GM23338 (cell line): ENCODE results near the gene SLC18A2. TPM values are rescaled to one million over a fixed set of nuclear protein-coding genes. Genes with fewer than 3 reads are reported as not detected.

Experiments used
- ATAC-seq: fragments of 200-7000 bp; cut with Tn5 transposase; 3 replicates; pipeline ENCODE4 v1.9.1; 2020
- DNase-seq: peaks from one replicate; pipeline ENCODE4 v3.0.0-alpha.2; 2015; ENCODE audit warnings: low spot score
- H2AFZ ChIP-seq: fragments of 200-600 bp; sonication (generic); 2 replicates; pipeline ENCODE4 v1.8.0; 2016; ENCODE audit warnings: antibody characterized with exemption, mild to moderate bottlenecking, moderate library complexity
- H3F3A ChIP-seq: fragments of 200-600 bp; sonication (generic); replicated peaks from 2 replicates; pipeline ENCODE4 v1.8.0; 2017; ENCODE audit warnings: antibody characterized with exemption, mixed run types, low read depth
- H3K27ac ChIP-seq: fragments of 200-600 bp; sonication (generic); 2 replicates; pipeline ENCODE4 v1.6.1; 2016; ENCODE audit warnings: low read depth
- H3K27me3 ChIP-seq: fragments of 200-600 bp; sonication (generic); 2 replicates; pipeline ENCODE4 v1.8.0; 2016; ENCODE audit warnings: mild to moderate bottlenecking, mixed run types, moderate library complexity; ENCODE audit not compliant: insufficient read depth
- H3K36me3 ChIP-seq: fragments of 200-600 bp; sonication (generic); 2 replicates; pipeline ENCODE4 v1.8.0; 2016; ENCODE audit warnings: mild to moderate bottlenecking; ENCODE audit not compliant: insufficient read depth
- H3K4me1 ChIP-seq: fragments of 200-600 bp; sonication (generic); 2 replicates; pipeline ENCODE4 v1.8.0; 2016; ENCODE audit warnings: mild to moderate bottlenecking, moderate library complexity; ENCODE audit not compliant: insufficient read depth
- H3K4me2 ChIP-seq: fragments of 200-600 bp; sonication (generic); 2 replicates; pipeline ENCODE4 v1.7.1; 2017; ENCODE audit warnings: mixed run types
- H3K4me3 ChIP-seq: fragments of 200-600 bp; sonication (generic); 2 replicates; pipeline ENCODE4 v1.6.1; 2016; ENCODE audit warnings: mixed run types
- H3K79me2 ChIP-seq: fragments of 200-600 bp; sonication (generic); replicated peaks from 2 replicates; pipeline ENCODE4 v1.8.0; 2017; ENCODE audit warnings: mild to moderate bottlenecking; ENCODE audit not compliant: insufficient read depth
- H3K9me2 ChIP-seq: fragments of 200-600 bp; sonication (generic); 2 replicates; pipeline ENCODE4 v1.8.0; 2017; ENCODE audit not compliant: insufficient read depth
- H4K20me1 ChIP-seq: fragments of 200-600 bp; sonication (generic); replicated peaks from 2 replicates; pipeline ENCODE4 v1.8.0; 2017; ENCODE audit warnings: mild to moderate bottlenecking; ENCODE audit not compliant: insufficient read depth
- H3K27ac Mint-ChIP-seq: 2 replicates; pipeline ENCODE4 v1.8.0; 2020; ENCODE audit warnings: inconsistent platforms, mild to moderate bottlenecking, moderate library complexity, mixed read lengths
- H3K27me3 Mint-ChIP-seq: 3 replicates; pipeline ENCODE4 v1.8.0; 2022; ENCODE audit warnings: low read depth, mild to moderate bottlenecking, moderate library complexity, mixed read lengths, inconsistent platforms; ENCODE audit not compliant: insufficient read depth, poor library complexity
- H3K36me3 Mint-ChIP-seq: 3 replicates; pipeline ENCODE4 v1.8.0; 2021; ENCODE audit warnings: low read depth, mild to moderate bottlenecking, inconsistent platforms, moderate library complexity, mixed read lengths
- H3K4me1 Mint-ChIP-seq: 3 replicates; pipeline ENCODE4 v1.8.0; 2020; ENCODE audit warnings: mild to moderate bottlenecking, inconsistent platforms, mixed read lengths
- H3K4me3 Mint-ChIP-seq: 3 replicates; pipeline ENCODE4 v1.8.0; 2021; ENCODE audit warnings: moderate library complexity, mild to moderate bottlenecking, inconsistent platforms, mixed read lengths
- H3K9me3 Mint-ChIP-seq: 3 replicates; pipeline ENCODE4 v1.8.0; 2020; ENCODE audit warnings: moderate library complexity, mild to moderate bottlenecking, inconsistent platforms, mixed read lengths
- CREB1 ChIP-seq: fragments of 250-450 bp; sonication (Bioruptor Pico); IDR thresholded peaks from 2 replicates; pipeline ENCODE4 v1.5.0; 2020; ENCODE audit warnings: low read depth, mild to moderate bottlenecking, moderate library complexity
- EZH2 ChIP-seq: fragments of 200-600 bp; sonication (generic); IDR thresholded peaks from one replicate; pipeline ENCODE4 v1.8.0; 2017; ENCODE audit warnings: antibody characterized with exemption, mild to moderate bottlenecking, low read depth; ENCODE audit not compliant: unreplicated experiment
- EZH2phosphoT487 ChIP-seq: fragments of 200-600 bp; sonication (generic); IDR thresholded peaks from one replicate; pipeline ENCODE4 v1.8.1; 2018; ENCODE audit warnings: antibody characterized with exemption; ENCODE audit not compliant: unreplicated experiment
- JUNB ChIP-seq: IDR thresholded peaks from one replicate; pipeline ENCODE4 v1.6.1; 2016; ENCODE audit warnings: antibody characterized with exemption; ENCODE audit not compliant: unreplicated experiment
- NANOG ChIP-seq: IDR thresholded peaks from 2 replicates; pipeline ENCODE4 v1.6.1; 2016; ENCODE audit warnings: antibody characterized with exemption, borderline replicate concordance
- POLR2AphosphoS5 ChIP-seq: IDR thresholded peaks from 2 replicates; pipeline ENCODE4 v1.6.1; 2016; ENCODE audit warnings: antibody characterized with exemption, low read depth
- STAT1 ChIP-seq: IDR thresholded peaks from one replicate; pipeline ENCODE4 v1.6.1; 2016; ENCODE audit warnings: antibody characterized with exemption; ENCODE audit not compliant: unreplicated experiment
- ZNF114 ChIP-seq: fragments of 250-450 bp; sonication (Bioruptor Pico); IDR thresholded peaks from 2 replicates; pipeline ENCODE4 v1.5.0; 2020; ENCODE audit warnings: mild to moderate bottlenecking, moderate library complexity
- polyA plus RNA-seq: library from polyadenylated mRNA; unstranded; fragments of >200 nt; fragmentation: Nextera tagmentation; extraction: Ambion mirVana; gene quantifications from 2 replicates; pipeline ENCODE4 v1.2.1, GENCODE V29; 2016
- total RNA-seq: library from RNA; depleted of rRNA; stranded (reverse); fragments of >200 nt; shearing (Covaris generic); gene quantifications from 2 replicates; pipeline ENCODE4 v1.2.3, GENCODE V29; 2014
- TF ChIP-seq, protein P1 (sequence below): IDR thresholded peaks from one replicate; pipeline ENCODE4 v1.6.1; 2018; ENCODE audit warnings: antibody characterized with exemption; ENCODE audit not compliant: unreplicated experiment
- TF ChIP-seq, protein P2 (sequence below): fragments of 250-450 bp; sonication (Bioruptor Pico); IDR thresholded peaks from 2 replicates; pipeline ENCODE4 v1.5.0; 2020; ENCODE audit warnings: mild to moderate bottlenecking, moderate library complexity
- TF ChIP-seq, protein P3 (sequence below): IDR thresholded peaks from 2 replicates; pipeline ENCODE4 v1.6.1; 2016; ENCODE audit warnings: antibody characterized with exemption

Gene SLC18A2
- total and polyA plus RNA-seq, 2 experiments from 2014 or later: 4.3 to 8.7 TPM

DNA sequence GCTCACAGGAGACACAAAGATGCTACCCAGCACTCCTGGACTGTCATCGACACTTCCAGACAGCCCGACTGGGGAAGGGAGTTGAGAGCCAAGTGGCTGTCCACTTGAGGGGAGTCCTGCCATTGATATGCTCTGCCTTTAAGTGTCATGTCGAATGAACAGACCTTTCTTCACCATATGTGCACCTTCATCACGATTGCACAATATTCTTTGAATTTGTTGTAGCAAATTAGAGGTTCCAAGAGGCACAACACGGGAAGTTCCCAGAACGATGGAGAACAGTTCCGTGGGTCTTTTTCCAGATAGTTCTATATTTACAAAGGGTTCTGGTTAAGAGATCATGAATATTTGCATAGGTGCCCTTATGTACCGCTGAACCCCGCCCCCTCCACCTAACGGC lies 16.0 kb downstream of the SLC18A2 start:
- no peak overlapping the region for H3K4me3 Mint-ChIP-seq
- peaks cover 6% of the 10 kb centered on the region for H3K27me3 Mint-ChIP-seq
- Histone ChIP-seq H3F3A (no peaks in the 10 kb centered on the region), H4K20me1 (peaks cover 5% of the 10 kb centered on the region; the same call in 1 of the 2 replicates), H3K36me3 (no peaks in the 10 kb centered on the region), H3K79me2 (no peaks in the 10 kb centered on the region), H3K4me1 (no peaks in the 10 kb centered on the region; the same call in 1 of the 2 replicates), H3K4me2 (no peak overlapping the region), H3K27me3 (no peaks in the 10 kb centered on the region), H3K27ac (no peak overlapping the region), H3K9me2 (no peaks in the 10 kb centered on the region), H2AFZ (no peak overlapping the region), H3K4me3 (no peak overlapping the region)
- DNase-seq (no peak), ATAC-seq (no peak)
- no peaks in the 10 kb centered on the region; the same call in 1 of the 3 replicates for H3K36me3 Mint-ChIP-seq
- H3K9me3 Mint-ChIP-seq: no peaks in the 10 kb centered on the region
- H3K4me1 Mint-ChIP-seq: peaks cover 32% of the 10 kb centered on the region
- H3K27ac Mint-ChIP-seq: no peak overlapping the region
- TF ChIP-seq STAT1: no peak

DNA sequence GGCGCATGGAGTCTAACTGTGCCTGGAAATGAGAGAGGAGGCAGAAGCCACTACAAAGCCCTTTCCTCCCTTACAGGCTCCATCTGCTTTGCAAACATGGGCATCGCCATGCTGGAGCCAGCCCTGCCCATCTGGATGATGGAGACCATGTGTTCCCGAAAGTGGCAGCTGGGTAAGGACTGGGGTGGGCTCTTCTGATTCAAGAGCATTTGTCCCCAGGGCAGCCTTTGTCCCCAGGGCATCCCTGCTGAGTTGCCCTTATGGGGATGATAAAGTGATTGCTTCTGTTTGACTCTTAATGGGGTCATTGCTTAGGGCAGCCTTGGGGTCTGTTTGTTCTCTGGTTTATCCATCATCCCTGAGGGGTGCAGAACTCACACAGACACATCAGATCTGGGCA lies 16.8 kb downstream of the SLC18A2 start:
- no peak overlapping the region for H2AFZ ChIP-seq
- H3K27me3 Mint-ChIP-seq: peaks cover 4% of the 10 kb centered on the region
- H4K20me1 ChIP-seq: no peaks in the 10 kb centered on the region; the same call in 1 of the 2 replicates
- H3F3A ChIP-seq: no peaks in the 10 kb centered on the region
- H3K27me3 ChIP-seq: no peaks in the 10 kb centered on the region
- no peaks in the 10 kb centered on the region for H3K79me2 ChIP-seq
- no peak overlapping the region for H3K27ac ChIP-seq
- peaks cover 32% of the 10 kb centered on the region for H3K4me1 Mint-ChIP-seq
- H3K4me3 ChIP-seq: no peak overlapping the region
- H3K36me3 Mint-ChIP-seq: no peaks in the 10 kb centered on the region; the same call in 1 of the 3 replicates
- H3K36me3 ChIP-seq: no peaks in the 10 kb centered on the region
- H3K4me2 ChIP-seq: no peak overlapping the region
- DNase-seq (no peak), ATAC-seq (no peak)
- no peak overlapping the region for H3K27ac Mint-ChIP-seq
- no peaks in the 10 kb centered on the region; the same call in 1 of the 2 replicates for H3K4me1 ChIP-seq
- H3K9me2 ChIP-seq: no peaks in the 10 kb centered on the region
- H3K9me3 Mint-ChIP-seq: no peaks in the 10 kb centered on the region
- no peak overlapping the region; the same call in 2 of the 3 replicates for H3K4me3 Mint-ChIP-seq
- no peak for TF ChIP-seq ZNF114 (CRISPR knock-in tag)
- TF ChIP-seq, protein P1, sequence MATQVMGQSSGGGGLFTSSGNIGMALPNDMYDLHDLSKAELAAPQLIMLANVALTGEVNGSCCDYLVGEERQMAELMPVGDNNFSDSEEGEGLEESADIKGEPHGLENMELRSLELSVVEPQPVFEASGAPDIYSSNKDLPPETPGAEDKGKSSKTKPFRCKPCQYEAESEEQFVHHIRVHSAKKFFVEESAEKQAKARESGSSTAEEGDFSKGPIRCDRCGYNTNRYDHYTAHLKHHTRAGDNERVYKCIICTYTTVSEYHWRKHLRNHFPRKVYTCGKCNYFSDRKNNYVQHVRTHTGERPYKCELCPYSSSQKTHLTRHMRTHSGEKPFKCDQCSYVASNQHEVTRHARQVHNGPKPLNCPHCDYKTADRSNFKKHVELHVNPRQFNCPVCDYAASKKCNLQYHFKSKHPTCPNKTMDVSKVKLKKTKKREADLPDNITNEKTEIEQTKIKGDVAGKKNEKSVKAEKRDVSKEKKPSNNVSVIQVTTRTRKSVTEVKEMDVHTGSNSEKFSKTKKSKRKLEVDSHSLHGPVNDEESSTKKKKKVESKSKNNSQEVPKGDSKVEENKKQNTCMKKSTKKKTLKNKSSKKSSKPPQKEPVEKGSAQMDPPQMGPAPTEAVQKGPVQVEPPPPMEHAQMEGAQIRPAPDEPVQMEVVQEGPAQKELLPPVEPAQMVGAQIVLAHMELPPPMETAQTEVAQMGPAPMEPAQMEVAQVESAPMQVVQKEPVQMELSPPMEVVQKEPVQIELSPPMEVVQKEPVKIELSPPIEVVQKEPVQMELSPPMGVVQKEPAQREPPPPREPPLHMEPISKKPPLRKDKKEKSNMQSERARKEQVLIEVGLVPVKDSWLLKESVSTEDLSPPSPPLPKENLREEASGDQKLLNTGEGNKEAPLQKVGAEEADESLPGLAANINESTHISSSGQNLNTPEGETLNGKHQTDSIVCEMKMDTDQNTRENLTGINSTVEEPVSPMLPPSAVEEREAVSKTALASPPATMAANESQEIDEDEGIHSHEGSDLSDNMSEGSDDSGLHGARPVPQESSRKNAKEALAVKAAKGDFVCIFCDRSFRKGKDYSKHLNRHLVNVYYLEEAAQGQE: no peak
- TF ChIP-seq, protein P2, sequence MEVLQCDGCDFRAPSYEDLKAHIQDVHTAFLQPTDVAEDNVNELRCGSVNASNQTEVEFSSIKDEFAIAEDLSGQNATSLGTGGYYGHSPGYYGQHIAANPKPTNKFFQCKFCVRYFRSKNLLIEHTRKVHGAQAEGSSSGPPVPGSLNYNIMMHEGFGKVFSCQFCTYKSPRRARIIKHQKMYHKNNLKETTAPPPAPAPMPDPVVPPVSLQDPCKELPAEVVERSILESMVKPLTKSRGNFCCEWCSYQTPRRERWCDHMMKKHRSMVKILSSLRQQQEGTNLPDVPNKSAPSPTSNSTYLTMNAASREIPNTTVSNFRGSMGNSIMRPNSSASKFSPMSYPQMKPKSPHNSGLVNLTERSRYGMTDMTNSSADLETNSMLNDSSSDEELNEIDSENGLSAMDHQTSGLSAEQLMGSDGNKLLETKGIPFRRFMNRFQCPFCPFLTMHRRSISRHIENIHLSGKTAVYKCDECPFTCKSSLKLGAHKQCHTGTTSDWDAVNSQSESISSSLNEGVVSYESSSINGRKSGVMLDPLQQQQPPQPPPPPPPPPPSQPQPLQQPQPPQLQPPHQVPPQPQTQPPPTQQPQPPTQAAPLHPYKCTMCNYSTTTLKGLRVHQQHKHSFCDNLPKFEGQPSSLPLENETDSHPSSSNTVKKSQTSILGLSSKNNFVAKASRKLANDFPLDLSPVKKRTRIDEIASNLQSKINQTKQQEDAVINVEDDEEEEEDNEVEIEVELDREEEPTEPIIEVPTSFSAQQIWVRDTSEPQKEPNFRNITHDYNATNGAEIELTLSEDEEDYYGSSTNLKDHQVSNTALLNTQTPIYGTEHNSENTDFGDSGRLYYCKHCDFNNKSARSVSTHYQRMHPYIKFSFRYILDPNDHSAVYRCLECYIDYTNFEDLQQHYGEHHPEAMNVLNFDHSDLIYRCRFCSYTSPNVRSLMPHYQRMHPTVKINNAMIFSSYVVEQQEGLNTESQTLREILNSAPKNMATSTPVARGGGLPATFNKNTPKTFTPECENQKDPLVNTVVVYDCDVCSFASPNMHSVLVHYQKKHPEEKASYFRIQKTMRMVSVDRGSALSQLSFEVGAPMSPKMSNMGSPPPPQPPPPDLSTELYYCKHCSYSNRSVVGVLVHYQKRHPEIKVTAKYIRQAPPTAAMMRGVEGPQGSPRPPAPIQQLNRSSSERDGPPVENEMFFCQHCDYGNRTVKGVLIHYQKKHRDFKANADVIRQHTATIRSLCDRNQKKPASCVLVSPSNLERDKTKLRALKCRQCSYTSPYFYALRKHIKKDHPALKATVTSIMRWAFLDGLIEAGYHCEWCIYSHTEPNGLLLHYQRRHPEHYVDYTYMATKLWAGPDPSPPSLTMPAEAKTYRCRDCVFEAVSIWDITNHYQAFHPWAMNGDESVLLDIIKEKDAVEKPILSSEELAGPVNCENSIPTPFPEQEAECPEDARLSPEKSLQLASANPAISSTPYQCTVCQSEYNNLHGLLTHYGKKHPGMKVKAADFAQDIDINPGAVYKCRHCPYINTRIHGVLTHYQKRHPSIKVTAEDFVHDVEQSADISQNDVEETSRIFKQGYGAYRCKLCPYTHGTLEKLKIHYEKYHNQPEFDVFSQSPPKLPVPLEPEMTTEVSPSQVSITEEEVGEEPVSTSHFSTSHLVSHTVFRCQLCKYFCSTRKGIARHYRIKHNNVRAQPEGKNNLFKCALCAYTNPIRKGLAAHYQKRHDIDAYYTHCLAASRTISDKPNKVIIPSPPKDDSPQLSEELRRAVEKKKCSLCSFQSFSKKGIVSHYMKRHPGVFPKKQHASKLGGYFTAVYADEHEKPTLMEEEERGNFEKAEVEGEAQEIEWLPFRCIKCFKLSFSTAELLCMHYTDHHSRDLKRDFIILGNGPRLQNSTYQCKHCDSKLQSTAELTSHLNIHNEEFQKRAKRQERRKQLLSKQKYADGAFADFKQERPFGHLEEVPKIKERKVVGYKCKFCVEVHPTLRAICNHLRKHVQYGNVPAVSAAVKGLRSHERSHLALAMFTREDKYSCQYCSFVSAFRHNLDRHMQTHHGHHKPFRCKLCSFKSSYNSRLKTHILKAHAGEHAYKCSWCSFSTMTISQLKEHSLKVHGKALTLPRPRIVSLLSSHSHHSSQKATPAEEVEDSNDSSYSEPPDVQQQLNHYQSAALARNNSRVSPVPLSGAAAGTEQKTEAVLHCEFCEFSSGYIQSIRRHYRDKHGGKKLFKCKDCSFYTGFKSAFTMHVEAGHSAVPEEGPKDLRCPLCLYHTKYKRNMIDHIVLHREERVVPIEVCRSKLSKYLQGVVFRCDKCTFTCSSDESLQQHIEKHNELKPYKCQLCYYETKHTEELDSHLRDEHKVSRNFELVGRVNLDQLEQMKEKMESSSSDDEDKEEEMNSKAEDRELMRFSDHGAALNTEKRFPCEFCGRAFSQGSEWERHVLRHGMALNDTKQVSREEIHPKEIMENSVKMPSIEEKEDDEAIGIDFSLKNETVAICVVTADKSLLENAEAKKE (CRISPR knock-in tag): no peak
- no peak for TF ChIP-seq EZH2phosphoT487
- TF ChIP-seq STAT1: no peak
- no peak for TF ChIP-seq EZH2
- no peak for TF ChIP-seq POLR2AphosphoS5
- TF ChIP-seq JUNB: no peak
- TF ChIP-seq, protein P3, sequence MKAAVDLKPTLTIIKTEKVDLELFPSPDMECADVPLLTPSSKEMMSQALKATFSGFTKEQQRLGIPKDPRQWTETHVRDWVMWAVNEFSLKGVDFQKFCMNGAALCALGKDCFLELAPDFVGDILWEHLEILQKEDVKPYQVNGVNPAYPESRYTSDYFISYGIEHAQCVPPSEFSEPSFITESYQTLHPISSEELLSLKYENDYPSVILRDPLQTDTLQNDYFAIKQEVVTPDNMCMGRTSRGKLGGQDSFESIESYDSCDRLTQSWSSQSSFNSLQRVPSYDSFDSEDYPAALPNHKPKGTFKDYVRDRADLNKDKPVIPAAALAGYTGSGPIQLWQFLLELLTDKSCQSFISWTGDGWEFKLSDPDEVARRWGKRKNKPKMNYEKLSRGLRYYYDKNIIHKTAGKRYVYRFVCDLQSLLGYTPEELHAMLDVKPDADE: no peak
- TF ChIP-seq NANOG: no peak
- no peak for TF ChIP-seq CREB1
